ENCODE data around the gene FOXO1.

The FOXO1 gene

GRCh38 chr13:40590112-40590862, 76.2 kb downstream of the FOXO1 start:
- Histone ChIP-seq H4K20me1 (ENCODE audit: insufficient read depth, low read length) (no peaks in the 10 kb centered on the region), H3K36me3 (ENCODE audit: insufficient read depth, low read length) (no peaks in the 10 kb centered on the region), H3K9ac (ENCODE audit: low read depth, low read length) (no peak overlapping the region)

GRCh38 chr13:40589285-40590109, 76.9 kb downstream of the FOXO1 start:
- TF ChIP-seq EZH2 (IDR thresholded peaks at IDR 0.05; ENCODE audit: borderline replicate concordance, low read depth, low read length, severe bottlenecking) (no peak), CTCF (IDR thresholded peaks at IDR 0.05; ENCODE audit: borderline replicate concordance, extremely low read depth, low read length, poor library complexity, severe bottlenecking) (no peak)
- H3K4me2 ChIP-seq (ENCODE audit: insufficient read depth, low read length), result no peak overlapping the region
- H3K4me3 ChIP-seq (ENCODE audit: low read depth in 1 of 2, low read length in 2 of 2), result no peak overlapping the region
- no peak overlapping the region for H3K27ac ChIP-seq (ENCODE audit: low read length)
- H4K20me1 ChIP-seq (ENCODE audit: insufficient read depth, low read length), result no peaks in the 10 kb centered on the region
- no peaks in the 10 kb centered on the region for H3K9me3 ChIP-seq (ENCODE audit: insufficient read depth, low read length, severe bottlenecking)
- no peak overlapping the region for H2AFZ ChIP-seq (ENCODE audit: low read depth, low read length)
- DNase-seq (no peak), ATAC-seq (ENCODE audit: insufficient read depth, low read depth) (no peak)
- H3K27me3 ChIP-seq (ENCODE audit: insufficient read depth, low read length, poor library complexity), result no peaks in the 10 kb centered on the region
- no peaks in the 10 kb centered on the region for H3K36me3 ChIP-seq (ENCODE audit: insufficient read depth, low read length)
- no peak overlapping the region for H3K9ac ChIP-seq (ENCODE audit: low read depth, low read length)
- H3K79me2 ChIP-seq (ENCODE audit: insufficient read depth, low read length), result no peaks in the 10 kb centered on the region
- no peaks in the 10 kb centered on the region for H3K4me1 ChIP-seq (ENCODE audit: insufficient read depth, low read length)

More at GRCh38 chr13:40590112-40590862, 76.2 kb downstream of the FOXO1 start:
- Histone ChIP-seq H3K27ac (ENCODE audit: low read length) (no peak overlapping the region), H3K4me2 (ENCODE audit: insufficient read depth, low read length) (no peak overlapping the region), H3K4me3 (ENCODE audit: low read depth in 1 of 2, low read length in 2 of 2) (no peak overlapping the region), H3K9me3 (ENCODE audit: insufficient read depth, low read length, severe bottlenecking) (no peaks in the 10 kb centered on the region), H3K79me2 (ENCODE audit: insufficient read depth, low read length) (no peaks in the 10 kb centered on the region), H3K27me3 (ENCODE audit: insufficient read depth, low read length, poor library complexity) (no peaks in the 10 kb centered on the region), H2AFZ (ENCODE audit: low read depth, low read length) (no peak overlapping the region), H3K4me1 (ENCODE audit: insufficient read depth, low read length) (no peaks in the 10 kb centered on the region)
- ATAC-seq (ENCODE audit: insufficient read depth, low read depth), result no peak
- TF ChIP-seq EZH2 (IDR thresholded peaks at IDR 0.05; ENCODE audit: borderline replicate concordance, low read depth, low read length, severe bottlenecking) (no peak), CTCF (IDR thresholded peaks at IDR 0.05; ENCODE audit: borderline replicate concordance, extremely low read depth, low read length, poor library complexity, severe bottlenecking) (no peak)
- DNase-seq, result no peak

GRCh38 chr13:40588101-40588500, 78.3 kb downstream of the FOXO1 start:
- TF ChIP-seq EZH2 (IDR thresholded peaks at IDR 0.05; ENCODE audit: borderline replicate concordance, low read depth, low read length, severe bottlenecking), result no peak
- TF ChIP-seq CTCF (IDR thresholded peaks at IDR 0.05; ENCODE audit: borderline replicate concordance, extremely low read depth, low read length, poor library complexity, severe bottlenecking), result no peak
- no peak overlapping the region for H3K9ac ChIP-seq (ENCODE audit: low read depth, low read length)
- no peak overlapping the region for H3K27ac ChIP-seq (ENCODE audit: low read length)
- ATAC-seq (ENCODE audit: insufficient read depth, low read depth) (no peak), DNase-seq (no peak)
- H3K4me2 ChIP-seq (ENCODE audit: insufficient read depth, low read length), result no peak overlapping the region
- no peaks in the 10 kb centered on the region for H3K27me3 ChIP-seq (ENCODE audit: insufficient read depth, low read length, poor library complexity)
- H3K4me1 ChIP-seq (ENCODE audit: insufficient read depth, low read length), result no peaks in the 10 kb centered on the region
- no peaks in the 10 kb centered on the region for H3K79me2 ChIP-seq (ENCODE audit: insufficient read depth, low read length)
- H3K9me3 ChIP-seq (ENCODE audit: insufficient read depth, low read length, severe bottlenecking), result peaks cover 4% of the 10 kb centered on the region
- no peaks in the 10 kb centered on the region for H4K20me1 ChIP-seq (ENCODE audit: insufficient read depth, low read length)
- no peak overlapping the region for H2AFZ ChIP-seq (ENCODE audit: low read depth, low read length)
- H3K36me3 ChIP-seq (ENCODE audit: insufficient read depth, low read length), result no peaks in the 10 kb centered on the region
- no peak overlapping the region for H3K4me3 ChIP-seq (ENCODE audit: low read depth in 1 of 2, low read length in 2 of 2)

All from DND-41 (cell line).